Measurements from ENCODE around the gene RNU5B-1.

RNU5B-1 gene

GRCh38 chr15:65330934-65331645, 26.6 kb downstream of the RNU5B-1 start:
- TF ChIP-seq, protein P1, sequence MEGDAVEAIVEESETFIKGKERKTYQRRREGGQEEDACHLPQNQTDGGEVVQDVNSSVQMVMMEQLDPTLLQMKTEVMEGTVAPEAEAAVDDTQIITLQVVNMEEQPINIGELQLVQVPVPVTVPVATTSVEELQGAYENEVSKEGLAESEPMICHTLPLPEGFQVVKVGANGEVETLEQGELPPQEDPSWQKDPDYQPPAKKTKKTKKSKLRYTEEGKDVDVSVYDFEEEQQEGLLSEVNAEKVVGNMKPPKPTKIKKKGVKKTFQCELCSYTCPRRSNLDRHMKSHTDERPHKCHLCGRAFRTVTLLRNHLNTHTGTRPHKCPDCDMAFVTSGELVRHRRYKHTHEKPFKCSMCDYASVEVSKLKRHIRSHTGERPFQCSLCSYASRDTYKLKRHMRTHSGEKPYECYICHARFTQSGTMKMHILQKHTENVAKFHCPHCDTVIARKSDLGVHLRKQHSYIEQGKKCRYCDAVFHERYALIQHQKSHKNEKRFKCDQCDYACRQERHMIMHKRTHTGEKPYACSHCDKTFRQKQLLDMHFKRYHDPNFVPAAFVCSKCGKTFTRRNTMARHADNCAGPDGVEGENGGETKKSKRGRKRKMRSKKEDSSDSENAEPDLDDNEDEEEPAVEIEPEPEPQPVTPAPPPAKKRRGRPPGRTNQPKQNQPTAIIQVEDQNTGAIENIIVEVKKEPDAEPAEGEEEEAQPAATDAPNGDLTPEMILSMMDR (IDR thresholded peaks at IDR 0.05): no peak

DNA sequence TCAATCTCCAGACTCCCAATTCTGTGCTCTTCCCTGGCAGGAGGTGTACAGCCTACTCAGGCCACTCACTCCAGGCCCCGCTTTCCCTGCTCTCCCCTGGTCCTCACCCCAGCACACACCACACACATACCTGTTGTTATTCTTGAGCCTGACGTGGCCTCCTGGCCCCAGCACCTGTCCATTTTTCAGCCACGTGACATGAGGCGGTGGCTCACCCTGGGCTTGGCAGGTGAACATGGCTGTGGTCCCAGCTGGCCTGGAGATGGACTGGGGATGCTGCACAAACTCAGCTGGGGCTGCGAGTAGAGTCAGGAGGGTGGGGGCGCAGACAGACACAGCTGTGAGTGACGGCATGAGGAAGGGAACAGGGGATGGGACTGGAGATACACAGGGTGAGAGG, 27.3 kb downstream of the RNU5B-1 start:
- TF ChIP-seq, protein P1 (IDR thresholded peaks at IDR 0.05): no peak

DNA sequence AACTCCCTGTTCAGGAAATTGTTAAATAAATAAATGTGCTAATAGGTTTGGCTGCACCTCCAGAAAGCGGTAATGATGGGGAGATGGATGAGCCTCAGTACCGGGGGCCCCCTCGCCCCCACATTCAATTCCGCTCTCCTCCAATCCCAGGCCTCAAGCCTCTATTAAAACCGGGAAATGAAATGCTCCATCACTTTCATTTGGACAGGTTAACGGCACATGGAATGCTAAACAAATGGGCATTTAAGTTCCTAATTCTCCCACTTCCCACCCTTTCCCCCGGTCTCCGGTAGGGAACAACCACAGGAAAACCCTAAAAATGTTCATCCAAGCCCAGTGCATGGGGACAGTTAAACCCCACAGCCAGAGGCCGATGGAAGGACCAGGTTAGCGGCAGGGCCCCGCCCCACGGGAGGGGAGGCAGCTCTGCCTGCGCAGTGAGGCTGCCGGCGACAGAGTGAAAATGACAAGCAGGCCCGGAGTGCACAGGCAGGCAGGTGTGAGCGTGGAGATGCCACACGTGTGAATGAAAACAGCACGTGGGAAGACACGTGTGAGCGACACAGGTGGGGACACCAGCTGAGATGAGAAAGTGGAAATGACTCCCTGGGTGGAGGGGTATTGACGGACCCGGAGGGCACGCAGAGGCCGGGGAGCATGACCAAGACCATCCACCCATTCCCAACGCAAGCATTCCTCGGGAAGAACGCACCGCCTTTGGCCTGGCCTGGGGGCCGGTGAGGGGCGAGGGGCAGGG, 28.1 kb downstream of the RNU5B-1 start:
- TF ChIP-seq, protein P1 (IDR thresholded peaks at IDR 0.05): no peak

DNA sequence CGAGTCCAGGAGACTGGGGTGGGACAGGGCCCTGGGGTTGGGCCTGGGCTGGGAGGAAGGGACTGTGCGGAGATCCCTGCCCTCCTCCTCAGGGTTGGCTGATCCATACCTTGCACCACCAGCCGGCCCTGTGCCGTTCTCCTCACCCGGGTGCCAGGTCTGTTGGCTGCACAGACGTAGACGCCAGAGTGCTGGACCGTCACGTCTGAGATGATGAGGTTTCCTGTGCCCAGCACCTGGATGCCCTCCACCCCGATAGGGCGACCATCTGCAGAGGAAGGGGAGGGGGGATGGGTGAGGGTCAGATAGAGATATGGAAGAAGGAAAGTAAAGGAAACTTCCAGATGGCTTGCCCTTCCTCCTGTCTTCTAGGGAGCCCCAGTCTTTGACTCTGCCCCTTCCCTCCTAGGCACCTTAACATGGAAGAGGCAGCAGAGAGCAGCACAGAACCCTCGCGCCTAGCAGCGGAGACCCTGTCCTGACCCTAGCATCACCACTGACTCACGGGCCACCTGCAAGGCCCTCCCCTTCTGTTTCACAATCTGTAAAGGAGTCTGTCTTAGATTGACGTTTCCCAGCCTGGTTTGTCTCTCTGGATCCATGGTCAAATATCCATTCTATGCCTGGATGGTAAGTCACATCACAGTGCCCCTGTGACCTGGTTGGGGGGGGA, 28.8 kb downstream of the RNU5B-1 start:
- TF ChIP-seq, protein P1 (IDR thresholded peaks at IDR 0.05): no peak

DNA sequence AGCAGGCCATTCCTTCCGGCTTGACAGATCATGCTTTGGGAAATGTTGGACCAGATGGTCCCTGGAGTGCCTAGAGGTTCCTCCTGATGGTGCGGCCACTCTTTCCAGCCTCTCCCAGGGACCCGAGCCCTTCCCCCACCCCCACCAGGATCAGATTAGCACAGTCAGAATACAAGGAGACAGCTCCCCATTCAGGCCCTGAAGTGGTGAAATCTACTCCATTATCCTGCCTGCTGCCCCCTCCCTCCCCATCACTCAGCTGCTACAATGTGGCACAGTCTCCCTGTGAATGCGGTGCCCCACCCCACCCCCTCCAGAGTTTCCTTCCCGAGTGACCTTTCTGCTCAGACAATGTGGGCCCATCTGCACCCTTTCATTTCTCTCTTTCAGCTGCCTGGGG, 29.4 kb downstream of the RNU5B-1 start:
- TF ChIP-seq, protein P1 (IDR thresholded peaks at IDR 0.05): no peak

- TF ChIP-seq, protein P1 (IDR thresholded peaks at IDR 0.05): no peak
These were observed 30.2 kb downstream of the RNU5B-1 start for GRCh38 chr15:65334586-65335231.
